ENCODE measurements around the gene KRT3. TPM values are rescaled to one million over a fixed set of nuclear protein-coding genes. Genes with fewer than 3 reads are reported as not detected.
"Not testable (repeated sequence)": the region's sequence is repeated elsewhere in the genome, so short reads cannot be mapped to it uniquely, and the experiment has no call there.

KRT3 gene
- polyA plus RNA-seq, 1 donor = not detected

- DNase-seq = no peak
Observed at GRCh38 chr12:52781399-52782082, 14.4 kb downstream of the KRT3 start.

- no peak for DNase-seq
Observed at GRCh38 chr12:52779914-52780313, 16.0 kb downstream of the KRT3 start.

DNA sequence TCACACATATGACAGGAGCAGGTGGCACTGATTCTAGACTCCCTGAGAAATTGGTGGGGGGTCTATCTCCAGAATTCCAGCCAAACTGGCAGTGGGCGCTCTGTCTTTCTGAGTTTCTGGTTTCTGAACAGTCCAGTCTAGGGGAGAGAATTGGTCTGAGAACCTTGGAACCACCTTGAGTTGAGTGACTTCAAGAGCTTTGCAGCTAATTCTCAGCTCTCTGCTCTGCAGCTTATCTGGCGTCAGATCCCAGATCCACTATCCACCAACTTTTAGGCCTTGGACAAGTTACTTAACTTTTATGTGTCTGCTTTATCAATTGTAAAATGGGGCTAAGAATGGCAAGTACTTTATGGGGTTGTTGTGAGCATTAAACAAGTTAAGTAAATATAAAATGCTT is 17.1 kb downstream of the KRT3 start:
- DNase-seq = no peak

- DNase-seq = no peak
Observed at GRCh38 chr12:52777566-52777965, 18.4 kb downstream of the KRT3 start.

- no peak for DNase-seq
Observed at GRCh38 chr12:52776913-52777395, 19.0 kb downstream of the KRT3 start, which contains the start of gene KRT76. Gene KRT76, minus strand, starts transcription at chr12:52777345. Its CDS starts 54 bp downstream, at chr12:52777291.

- DNase-seq = no peak
Observed at GRCh38 chr12:52776435-52776834, 19.5 kb downstream of the KRT3 start.

DNA sequence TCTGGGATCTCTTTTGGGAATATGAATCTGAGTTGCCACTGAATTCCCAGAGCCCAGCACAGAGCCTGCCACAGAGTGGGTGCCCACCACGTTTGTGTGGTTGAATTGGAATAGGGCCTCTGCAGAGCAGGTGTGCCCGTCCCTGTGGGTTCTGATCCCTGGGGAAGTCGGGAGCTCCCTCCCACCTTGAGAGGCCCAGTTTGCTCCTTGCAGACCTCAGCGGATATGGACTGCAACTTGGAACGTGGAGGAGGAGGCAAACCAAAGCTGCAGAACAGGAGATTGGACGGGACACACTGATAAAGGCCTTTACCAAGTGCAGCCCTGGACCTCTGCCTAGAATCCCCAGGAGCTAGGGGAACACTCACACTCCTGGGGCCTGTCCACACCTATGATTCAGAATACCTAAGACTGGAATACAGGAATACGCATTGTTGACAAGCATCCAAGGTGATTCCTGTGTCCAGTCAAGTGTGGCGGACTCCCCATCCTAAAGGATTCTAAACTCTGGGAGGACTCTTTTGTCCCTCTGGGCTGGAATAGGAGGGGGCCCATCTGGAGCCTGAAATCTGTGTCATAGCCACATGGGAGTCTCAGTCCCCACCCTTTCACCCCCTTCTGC is 21.2 kb downstream of the KRT3 start:
- no peak for DNase-seq

- no peak for DNase-seq
Observed at GRCh38 chr12:52772772-52773171, 23.1 kb downstream of the KRT3 start.

DNA sequence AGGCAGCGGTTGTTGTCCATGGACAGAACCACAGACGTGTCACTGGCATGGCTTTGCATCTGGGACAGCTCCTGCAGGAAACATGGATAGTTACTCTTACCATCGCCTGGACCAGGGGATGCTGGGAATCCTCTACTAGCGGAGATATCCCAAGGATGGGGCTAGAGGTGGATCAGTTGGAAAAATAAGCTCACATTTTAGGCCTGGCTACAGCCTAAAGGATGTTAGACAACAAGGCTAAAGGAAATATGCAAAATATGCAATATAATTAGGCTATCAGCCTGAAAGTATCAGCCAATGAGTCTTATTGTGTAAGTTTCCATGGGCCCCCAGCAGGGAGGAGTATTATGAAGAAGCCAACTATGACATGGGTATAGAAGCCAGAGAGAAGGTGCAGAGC is 23.7 kb downstream of the KRT3 start:
- no peak for DNase-seq

- no peak for DNase-seq
Observed at GRCh38 chr12:52771505-52771904, 24.4 kb downstream of the KRT3 start.

DNA sequence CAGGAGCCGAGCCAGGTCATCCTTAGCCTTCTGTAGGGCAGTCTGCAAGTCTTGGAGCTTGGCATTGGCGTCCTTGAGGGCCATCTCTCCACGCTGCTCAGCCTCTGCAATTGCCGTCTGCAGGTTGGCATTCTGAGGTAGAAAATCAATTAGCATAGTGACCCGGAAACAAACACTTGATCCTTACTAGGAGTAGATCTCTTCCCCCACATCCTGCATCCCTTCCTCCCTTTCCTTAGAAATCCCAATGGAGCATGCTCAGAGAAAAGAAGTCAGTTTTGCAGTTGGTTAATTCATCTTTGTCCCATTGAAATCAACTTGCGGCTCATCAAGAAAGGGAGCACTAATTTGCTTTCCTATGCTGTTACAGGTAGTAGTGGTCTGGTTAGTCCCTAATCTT is 24.8 kb downstream of the KRT3 start:
- DNase-seq = no peak

- DNase-seq = no peak
Observed at GRCh38 chr12:52769946-52770345, 26.0 kb downstream of the KRT3 start.

GRCh38 chr12:52769354-52769753 is 26.6 kb downstream of the KRT3 start:
- no peak for DNase-seq

- no peak for DNase-seq
Observed at GRCh38 chr12:52768479-52769200, 27.3 kb downstream of the KRT3 start.

DNA sequence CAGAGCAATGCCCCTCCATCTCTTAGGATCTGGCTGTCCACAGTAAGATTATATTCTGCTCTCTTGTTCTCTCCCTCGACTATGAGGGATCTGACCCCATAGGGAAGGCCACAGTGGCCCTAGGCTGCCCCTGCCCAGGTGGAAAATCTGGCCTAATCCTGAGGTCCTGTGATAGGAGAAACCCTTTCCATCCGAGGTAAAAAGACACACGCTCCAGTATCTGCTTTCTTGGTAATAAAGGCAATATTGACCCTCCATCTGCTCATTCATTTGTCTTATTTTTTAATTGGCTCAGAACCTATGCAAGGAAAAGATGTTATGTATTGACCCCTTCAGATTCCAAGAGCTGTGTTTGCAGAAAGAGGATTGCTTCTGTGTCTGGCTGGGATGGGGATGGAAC is 28.5 kb downstream of the KRT3 start:
- no peak for DNase-seq

DNA sequence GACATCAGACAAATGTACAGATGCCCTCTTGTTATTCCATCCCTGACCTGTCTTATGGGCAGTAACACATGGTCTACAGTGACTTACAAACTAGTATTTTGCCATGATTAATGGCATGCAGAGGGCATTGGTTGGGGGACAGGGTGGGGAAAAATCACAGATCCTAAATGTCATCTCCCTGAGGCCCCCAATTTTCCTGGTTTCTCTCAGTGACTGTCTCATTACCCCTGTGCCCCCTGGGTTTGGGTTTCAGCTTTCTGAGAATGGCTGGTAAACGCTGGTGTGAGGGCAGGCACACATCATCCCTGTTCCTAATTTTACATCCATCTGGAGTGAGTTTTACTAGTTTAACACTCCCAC is 28.9 kb downstream of the KRT3 start:
- no peak for DNase-seq

DNA sequence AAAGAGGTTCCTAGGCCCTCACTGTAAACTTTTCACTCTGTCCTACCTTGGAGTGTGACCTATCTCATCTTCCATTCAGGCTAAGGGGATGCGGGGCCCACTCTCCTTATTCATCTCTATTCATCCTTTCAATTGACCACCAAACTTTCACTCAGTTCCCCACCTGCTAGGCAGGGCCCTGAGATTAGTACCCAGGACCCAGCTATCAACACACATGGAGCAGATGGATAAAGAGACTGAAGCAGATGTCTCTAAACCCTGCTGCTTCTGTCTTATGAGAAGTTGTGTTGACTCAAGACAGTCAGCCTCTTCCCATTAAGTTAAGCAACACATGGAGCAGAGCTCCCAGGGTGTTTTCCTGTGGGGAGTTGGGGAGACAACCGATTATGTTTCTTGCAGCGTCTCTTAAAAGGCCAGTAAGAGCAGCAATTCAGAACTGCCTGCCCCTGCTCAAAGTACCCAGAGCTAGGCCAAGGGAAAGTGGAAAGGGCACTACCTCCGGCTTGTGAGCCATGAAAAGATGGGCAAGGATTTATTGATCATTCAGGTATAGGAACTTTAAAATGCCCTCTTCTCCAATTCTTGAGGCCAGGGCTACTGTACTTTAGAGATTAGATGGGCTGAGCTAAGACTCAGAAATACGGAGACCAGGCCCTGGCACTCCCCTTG is 29.4 kb downstream of the KRT3 start:
- no peak for DNase-seq

DNA sequence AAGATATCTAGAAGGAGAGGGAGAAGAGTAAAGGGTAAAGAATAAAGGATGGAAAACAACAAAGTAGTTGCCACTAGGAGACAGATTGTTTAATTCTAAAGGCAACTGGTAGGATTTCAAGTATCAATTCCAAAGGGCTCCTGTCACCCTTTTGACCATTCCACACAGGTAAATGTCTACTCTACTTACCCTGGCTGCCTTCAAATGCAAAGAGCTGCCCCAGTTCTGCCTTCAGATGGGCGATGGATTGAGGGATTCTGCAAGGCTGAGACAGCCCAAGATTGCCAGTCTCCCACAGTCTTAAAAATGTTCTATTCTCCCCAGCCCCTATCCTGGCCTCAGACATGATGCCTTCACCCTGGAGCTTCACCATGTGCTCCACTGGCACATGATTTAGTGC is 30.2 kb downstream of the KRT3 start:
- no peak for DNase-seq

DNA sequence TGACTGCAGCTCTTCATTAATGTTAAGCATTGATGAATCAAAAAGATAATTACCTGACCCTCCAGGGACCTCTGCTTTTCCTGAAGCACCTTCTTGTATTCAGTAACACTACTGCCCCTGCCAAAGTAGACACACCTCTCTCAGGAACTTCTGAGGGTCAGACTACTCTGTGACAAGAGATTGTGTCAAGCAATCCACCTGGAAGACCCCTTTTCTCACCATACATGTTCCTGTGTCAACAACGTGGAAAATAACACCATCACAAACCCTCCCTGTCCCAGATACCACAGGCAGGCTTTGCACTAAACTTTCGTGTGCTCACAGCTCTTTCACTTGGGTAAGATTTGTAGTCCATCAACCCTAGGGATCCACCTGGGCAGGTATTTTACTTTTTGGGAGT is 31.9 kb downstream of the KRT3 start:
- DNase-seq = no peak

GRCh38 chr12:52763036-52763659 is 32.8 kb downstream of the KRT3 start:
- DNase-seq = no peak

DNA sequence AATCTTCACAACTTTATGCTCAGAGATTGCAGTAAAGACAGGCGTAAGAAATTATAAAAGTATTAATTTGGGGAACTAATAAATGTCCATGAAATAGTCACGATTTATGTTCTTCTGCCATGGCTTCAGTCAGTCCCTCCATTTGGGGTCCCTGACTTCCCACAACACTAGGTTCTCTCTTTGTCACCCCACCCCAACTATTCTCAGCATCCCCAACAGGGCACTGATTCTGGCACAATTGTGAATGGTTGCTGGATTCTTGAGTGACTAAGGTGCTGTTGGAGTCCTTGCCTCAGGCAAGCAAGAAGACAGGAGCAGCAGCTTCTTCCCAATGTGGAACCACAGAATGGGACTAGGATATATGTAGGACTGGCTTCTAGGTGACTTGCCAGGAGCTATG is 34.1 kb downstream of the KRT3 start:
- DNase-seq = no peak

GRCh38 chr12:52761218-52761617 is 34.7 kb downstream of the KRT3 start:
- DNase-seq = not testable (repeated sequence)

GRCh38 chr12:52760623-52761022 is 35.3 kb downstream of the KRT3 start:
- no peak for DNase-seq
